ENCODE results near the gene FAM177B. TPM values are rescaled to one million over a fixed set of nuclear protein-coding genes. Genes with fewer than 3 reads are reported as not detected.
"Not testable (repeated sequence)": the region's sequence is repeated elsewhere in the genome, so short reads cannot be mapped to it uniquely, and the experiment has no call there.

The FAM177B gene
- polyA plus RNA-seq, 10 donors = 0.12 to 0.62 (median 0.25) TPM; not detected in 2

DNA sequence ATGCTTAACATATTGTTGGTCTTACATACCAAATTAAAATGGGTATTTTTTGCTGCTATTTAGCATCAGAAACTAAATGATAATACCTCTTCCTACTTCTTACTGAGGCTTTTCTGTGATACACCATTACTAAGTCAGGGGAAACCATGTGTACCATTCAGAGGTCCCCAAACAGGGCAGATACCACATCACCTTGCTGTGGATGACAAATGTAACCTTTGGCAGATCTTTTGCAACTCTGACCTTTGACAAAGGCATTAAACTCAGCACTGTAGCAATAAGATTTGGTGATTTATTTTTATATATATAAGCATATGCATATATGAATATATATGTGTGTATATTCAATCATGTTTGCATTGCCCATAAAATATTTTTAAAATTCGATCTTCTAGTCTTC lies 2.9 kb downstream of the FAM177B start:
- DNase-seq = no peak

DNA sequence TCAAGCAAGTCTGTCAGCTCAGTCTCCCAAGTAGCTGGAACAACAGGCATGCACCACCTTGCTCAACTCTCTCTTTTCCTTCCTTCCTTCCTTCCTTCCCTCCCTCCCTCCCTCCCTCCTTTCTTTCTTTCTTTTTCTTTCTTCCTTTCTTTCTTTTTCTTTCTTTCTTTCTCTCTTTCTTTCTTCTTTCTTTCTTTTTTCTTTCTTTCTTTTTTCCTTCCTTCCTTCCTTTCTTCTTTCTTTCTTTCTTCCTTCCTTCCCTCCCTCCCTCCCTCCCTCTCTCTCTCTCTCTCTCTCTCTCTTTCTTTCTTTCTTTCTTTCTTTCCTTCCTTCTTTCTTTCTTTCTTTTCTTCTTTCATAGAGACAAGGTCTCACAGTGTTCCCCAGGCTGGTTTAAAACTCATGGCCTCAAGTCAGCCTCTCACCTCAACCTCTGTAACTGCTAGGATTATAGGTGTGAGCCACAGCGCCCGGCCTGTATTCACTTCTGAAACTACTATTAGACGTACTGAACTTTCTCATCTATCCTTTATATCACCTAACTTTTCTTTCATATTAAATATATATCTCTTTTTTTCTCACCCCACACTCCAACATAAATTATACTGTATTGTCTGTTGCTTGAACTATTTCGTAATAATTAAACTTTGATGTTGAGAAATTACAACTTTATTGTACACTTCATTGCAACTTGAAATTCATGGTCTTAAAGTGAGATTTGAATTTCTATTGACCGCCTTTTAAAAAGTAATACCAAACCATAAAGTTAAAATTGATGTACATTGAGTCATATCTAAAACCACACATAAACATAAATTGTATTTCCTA lies 4.8 kb downstream of the FAM177B start:
- DNase-seq = not testable (repeated sequence)

DNA sequence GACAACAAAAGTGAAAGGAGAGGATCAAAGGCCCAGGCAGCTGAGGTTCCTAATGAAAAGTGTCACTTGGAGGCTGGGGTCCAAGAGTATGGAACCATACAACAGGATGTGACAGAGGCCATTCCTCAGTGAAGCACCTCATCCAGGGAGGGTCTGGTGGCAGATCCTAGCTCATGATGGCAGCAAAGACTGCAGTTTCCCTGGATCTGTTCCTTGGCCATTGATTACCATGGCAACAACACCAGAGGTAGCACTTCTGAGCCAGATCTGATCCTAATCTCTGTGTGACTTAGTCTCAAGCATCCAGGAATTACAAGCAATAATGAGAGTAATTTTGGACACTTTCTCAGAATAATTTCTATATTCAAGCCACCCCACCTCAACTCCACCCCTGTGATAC lies 12.9 kb downstream of the FAM177B start:
- no peak for DNase-seq

DNA sequence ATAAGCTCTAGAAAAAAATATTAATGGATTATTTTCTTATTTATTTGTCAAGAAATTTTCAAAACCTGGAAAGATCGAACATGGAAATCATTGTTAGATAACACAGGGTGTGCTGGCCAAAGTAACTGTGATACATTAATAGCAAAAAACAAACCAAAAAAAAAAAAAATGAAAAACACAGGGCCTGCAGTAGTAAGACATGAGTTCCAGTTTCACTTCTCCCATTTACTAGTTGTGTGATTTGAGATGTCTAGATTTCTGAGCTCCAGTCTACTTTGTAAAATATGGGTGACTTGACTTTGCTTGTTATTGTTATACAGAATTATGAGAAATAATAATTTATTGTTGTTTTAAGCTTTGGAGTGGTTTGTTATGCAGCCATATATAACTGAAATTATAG lies 13.6 kb downstream of the FAM177B start:
- DNase-seq = no peak

DNA sequence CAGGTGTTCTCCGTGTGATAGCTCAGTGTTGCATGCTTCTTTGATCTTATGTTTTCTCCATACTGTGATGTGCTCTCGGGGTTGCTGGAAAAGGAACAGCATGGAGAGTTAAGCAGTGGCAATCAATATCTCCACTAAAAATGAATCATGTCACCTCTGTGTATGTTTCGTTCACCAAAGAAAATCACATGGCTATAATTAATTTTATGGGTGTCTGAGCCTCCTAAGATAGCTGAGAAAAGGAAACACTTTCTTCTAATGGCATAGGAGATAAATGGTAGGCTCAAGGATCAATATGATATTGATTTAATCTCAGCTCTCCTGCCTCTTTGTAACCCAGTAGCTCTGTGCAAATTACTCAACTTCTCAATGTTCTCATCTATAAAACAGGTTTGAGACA lies 14.3 kb downstream of the FAM177B start:
- DNase-seq = no peak

DNA sequence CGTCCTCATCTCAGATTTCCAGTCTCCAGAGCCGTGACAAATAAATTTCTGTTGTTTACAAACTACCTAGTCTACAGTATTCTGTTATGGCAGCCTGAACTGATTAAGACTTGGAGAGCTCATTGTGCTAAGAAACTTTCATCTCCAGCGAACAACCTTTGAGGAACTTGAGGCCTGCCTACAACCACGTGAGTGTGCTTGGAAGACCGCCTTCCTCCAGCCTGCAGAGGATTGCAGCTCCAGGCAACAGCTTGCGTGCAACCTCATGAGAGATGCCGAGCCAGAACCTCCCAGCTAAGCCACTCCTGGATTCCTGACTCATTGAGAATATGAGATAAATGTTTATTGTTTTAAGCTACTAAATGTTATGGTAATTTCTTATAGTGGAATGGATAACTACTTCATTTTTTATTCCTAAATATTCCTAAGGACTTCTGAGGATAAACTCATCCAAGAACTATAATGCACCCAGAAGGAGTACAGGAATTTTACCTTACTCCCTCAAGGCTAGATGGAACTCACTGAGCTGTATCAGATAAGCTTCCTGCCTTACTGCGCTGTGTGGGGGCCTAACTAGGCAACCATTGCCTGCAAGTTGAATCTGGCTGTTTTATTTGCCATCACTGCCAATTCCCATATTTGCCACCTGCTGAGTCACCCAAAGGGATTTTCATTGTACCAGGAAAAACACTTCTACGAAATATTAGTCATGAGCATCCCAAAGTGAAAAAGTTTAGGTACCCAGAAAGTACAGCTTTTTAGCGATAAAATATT lies 17.6 kb downstream of the FAM177B start:
- DNase-seq = peak; percentile 70 to 85 (median 83)

DNA sequence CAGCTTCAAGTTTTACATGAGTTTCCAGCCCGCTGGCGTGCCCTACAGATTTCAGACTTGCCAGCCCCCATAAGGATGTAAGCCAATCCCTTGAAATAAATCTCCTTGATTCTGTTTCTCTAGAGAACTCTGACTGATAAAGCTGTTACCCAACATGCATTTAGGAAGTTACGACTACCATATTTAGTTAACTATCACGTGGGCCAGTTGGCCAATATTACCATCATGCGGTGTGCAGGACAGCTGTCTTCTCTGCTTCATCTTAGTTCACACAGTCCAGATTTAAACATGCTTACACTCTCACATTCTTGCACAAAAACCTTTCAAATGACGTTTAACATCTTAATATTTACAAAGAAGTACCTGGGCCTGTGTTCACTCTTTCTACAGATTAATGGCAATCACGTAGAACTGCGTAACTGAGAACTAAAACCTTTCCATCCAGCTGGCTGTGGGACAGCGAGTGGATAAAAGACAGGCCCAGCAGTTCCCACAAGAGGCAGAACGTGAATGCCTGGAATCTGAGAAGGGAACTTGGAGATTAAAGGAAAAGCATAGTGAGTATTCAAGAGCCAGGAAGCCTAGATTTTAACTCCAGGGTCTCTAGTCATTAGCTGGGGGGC lies 20.8 kb downstream of the FAM177B start:
- peak; percentile 61 to 80 (median 62) for DNase-seq

DNA sequence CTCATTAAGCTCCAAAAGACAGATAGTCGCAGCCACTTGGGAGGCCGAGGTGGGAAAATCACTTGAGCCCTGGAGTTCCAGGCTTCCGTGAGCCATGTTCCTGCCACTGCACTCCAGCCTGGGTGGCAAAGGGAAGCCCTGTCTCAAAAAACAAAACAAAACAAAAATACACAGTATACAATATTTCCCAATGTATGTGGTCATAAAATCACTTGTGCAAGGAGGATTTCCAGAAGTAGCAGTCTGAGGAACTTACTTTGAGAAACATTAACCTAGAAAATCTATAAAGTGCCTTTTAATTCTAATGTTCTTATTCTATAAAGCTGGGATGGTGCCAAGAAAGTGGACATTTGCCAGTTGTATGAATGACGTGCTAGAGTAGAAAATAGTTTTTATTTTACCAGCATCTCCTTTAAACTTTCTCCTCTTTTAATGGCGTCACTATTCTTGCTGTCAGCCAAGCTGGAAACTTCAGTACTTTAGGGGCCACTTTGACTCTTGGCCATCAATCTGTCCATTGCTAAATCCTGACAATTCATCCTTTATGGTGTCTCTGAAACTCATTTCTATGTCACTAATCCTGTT lies 22.5 kb downstream of the FAM177B start:
- peak in 1 of 3 donors; percentile 44 for DNase-seq

DNA sequence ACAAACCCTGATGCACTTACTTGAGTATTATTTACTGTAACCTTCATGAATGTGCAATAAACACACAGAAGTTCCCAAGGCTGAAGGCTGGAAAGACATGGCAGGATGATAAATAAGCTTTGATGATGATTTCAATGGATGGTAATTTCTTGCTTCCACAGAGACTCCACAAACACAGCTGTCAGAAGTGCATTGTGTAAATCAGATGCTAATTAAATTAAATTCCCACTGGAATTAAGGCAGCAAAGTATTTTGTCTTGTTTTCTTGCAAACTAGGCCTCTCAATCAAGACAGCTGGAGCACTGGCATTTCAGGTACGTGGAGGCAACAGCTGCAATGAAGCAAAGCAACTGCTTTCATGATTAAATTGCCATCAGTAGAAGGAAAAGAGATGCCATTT lies 24.1 kb downstream of the FAM177B start:
- peak in 1 of 3 donors; percentile 21 for DNase-seq

DNA sequence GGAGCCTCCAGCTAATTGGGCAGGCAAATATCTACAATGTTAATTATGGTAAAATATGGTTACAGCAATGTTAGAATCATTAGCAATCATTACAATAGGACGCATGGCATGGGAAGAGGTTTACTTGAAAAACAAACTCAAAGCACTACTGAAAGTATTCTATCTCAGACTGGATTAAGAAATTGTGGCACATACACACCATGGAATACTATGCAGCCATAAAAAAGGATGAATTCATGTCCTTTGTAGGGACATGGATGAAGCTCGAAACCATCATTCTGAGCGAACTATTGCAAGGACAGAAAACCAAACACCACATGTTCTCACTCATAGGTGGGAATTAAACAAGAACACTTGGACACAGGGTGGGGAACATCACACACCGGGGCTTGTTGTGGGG lies 25.2 kb downstream of the FAM177B start:
- DNase-seq = not testable (repeated sequence)

DNA sequence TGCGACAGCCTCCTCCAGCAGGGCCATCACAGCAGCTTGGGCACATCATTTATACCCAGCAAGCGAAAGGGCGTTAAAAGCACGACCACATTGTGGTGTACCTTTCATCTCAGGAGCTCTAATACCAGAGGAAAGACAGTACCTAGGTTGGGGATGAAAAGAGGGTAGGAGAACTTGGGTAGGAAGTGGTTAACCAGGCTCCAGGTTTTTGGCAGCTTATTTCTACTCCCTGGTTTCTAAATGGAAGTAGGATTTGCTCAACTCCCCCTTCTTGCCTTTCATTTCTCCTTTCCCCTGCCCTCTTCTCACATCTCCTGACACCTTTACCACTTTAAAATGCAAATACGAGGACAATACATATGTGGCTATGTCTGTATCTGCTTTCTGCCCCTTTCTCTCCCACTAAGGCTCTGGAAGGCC lies 30.2 kb downstream of the FAM177B start:
- no peak for DNase-seq

DNA sequence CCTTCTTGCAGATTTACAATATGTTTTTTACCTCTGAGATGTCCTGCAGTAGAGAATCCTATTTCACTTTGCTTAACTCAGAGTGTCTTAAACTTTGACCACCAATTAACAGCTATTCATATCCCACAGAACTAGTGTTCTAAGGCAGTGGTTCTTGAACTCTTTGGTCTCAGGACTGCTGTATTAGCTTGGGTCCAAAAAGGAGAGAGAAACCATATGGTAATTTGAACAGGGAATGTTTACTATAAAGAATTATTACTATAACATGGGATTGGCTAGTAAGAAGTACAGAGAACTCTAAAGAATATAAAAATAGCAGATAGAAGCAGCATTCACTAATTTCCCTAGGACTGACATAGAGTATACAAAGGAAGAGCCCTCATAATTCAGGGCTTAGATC lies 31.6 kb downstream of the FAM177B start:
- DNase-seq = no peak

DNA sequence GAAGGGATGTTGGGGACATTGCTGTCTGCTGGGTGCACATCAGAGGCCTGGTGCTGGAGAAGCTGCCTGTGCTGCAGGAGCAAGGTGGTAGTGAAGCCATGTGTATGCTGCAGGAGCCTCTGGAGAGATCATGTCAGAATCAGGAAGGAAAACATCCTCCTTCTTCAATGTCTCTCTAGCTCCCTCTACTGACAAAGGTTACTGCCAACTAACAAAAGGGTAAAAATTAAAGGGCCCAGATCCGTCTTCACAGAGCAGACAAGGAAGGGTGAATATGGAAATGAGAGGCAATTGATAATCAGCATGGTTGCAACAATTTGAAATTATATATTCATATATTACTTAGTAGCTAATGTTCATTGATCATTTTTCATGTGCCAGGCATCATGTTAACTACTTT lies 32.2 kb downstream of the FAM177B start:
- DNase-seq = no peak

DNA sequence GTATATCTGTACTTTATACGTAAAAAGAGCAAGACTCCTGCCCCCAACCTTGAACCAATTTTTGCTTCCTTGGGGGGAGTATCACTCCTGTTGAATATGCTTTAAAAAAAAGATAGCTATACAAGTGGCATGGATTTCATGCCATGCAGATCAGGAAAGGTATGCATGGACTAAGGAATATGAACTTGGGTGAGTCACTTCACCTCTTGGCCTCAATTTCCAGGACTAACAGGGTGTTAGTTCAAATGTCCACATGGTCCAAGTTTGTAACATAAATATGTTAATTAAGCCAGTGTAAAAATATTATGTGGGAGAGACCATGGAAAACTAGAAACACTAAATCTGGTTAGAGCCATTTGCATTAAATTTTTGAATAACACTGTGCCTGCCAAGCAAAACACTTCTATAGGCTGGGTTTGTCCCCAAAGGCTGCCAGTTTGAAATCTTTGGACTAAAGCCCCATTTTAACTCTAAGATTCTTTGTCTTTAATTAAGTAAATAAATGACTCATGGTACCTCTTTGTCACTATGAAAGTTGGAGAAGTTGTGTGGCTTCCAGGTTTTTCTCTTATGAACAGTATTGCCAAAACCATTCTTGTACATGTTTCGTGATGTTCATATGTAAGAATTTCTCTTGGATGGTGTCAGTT lies 33.1 kb downstream of the FAM177B start:
- no peak for DNase-seq

DNA sequence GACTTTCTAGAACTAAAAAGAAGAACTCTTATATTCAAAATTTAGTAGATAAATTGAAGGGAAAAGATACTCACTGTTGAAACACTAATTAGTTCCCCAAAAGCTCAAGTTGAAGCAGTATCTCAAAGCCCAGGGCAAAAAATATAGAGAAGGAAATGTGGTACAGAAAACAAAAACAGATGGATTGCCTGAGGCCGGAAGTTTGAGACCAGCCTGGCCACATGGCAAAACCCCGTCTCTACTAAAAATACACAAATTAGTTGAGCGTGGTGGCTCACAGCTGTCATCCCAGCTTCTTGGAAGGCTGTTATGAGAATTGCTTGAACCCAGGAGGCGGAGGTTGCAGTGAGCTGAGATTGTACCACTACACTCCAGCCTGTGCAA lies 36.0 kb downstream of the FAM177B start:
- DNase-seq = peak in 2 of 3 donors; percentile 20 to 45

DNA sequence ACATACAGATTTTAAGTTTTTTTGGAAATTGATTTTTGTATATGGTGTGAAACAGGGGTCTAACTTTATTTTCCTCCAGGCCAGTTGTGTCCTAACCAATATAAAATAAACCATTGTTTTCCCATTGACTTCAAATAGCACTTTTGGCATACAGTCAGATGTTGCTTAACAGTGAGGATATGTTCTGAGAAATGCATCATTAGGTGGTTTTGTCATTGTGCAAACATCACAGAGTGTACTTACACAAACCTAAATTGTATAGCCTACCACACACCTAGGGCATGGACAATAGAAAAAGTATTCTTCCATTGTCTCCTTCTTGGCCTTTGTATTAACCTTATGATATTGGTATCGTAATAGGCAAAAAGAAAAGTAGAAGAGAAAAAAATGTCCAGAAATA lies 40.5 kb downstream of the FAM177B start:
- DNase-seq = no peak

DNA sequence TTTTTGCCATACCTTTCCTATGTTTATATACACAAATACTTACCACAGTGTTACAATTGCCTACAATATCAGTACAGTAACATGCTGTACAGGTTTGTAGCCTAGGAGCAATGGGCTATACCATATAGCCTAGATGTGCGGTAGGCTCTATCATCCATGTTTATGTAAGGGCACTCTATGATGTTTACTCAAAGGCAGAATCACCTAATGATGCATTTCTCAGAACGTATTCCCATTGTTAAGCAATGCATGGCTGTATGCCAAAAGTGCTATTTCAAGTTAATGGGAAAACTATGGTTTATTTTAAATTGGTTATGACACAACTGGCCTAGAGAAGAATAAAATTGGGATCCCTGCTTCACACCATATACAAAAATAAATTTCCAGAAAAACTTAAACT lies 41.0 kb downstream of the FAM177B start:
- DNase-seq = no peak

DNA sequence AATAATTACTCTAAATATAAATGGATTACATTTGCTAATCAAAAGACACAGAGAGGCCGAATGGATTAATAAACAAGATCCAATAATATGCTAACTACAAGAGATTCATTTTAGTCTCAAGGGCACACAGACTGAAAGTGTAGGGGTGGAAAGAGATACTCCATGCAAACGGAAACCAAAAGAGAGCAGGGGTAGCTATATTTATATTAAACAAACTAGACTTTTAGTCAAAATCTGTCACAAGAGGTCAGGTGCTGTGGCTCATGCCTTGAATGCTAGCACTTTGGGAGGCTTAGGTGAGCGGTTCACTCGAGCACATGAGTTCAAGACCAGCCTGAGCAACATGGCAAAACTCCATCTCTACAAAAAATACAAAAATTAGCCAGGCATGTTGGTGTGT lies 44.2 kb downstream of the FAM177B start:
- no peak for DNase-seq

DNA sequence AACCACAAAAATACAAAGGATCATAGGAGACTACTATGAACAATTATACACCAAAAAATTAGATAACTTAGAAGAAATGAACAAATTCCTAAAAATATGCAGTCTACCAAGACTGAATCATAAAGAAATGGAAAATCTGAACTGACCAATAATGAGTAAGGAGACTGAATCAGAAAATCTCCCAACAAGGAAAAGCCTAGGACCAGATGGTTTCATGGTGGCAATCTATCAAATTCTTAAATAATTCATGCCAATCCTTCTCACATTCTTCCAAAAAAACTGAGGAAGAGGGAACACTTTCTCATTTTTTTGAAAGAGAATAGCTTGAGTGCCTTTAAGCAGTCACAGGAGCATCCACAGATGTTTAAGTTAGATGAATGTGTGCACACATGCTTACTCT lies 46.0 kb downstream of the FAM177B start:
- no peak for DNase-seq

DNA sequence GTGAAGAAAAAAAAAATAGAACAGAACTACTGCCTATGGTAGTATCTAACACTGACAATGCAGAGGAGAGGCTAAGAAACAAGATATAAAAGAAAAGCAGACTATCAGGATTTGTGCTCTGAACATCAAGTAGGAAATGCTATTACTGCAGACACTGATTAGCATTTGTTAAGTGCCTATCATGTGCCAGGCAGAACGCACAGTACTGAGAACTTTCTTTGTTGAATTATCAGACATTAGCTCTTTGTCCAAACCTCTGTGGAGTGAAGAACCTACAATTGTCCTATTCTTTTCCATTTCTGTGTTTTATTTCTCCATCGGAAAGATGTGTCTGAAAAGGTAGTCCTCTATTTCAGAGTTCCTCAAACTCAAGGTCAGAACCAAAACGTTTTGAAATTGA lies 47.4 kb downstream of the FAM177B start:
- no peak for DNase-seq

DNA sequence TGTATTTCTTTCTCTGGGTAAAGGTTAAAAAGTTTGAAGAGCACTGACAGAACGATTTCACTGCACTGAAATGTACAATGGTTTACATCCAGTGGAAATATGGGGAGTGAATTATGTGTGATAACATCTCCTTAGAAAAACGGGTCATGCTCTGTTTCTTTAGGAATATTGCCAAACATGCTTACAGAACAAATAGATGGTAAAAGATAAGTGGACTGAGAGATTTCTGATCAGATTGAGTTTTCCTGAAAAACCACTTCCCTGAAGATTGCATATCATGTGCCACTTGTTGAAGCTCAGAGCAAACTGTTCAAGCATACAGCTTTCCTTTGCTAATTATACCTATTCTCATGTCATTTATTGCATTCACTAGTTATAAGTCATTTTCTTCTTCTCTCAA lies 47.9 kb downstream of the FAM177B start:
- DNase-seq = peak in 1 of 3 donors; percentile 38

DNA sequence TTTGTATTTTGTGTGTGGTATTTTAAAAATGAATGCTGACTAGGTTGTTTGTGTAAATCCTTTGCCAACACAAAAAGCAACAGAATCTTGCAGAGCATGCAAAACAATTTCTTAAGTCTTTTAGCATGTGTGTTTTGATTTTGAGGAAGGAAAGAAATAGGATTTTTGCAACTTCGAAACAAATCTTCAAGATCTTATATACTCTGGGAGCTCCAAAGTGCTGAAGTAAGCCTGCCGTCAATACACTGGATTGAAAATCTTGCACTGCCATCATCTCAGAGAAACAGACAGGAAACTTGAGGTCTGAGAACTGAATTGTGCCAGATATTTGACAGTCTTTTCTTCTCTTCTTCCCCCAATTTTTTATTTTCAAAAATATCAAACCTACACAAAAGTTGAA lies 48.5 kb downstream of the FAM177B start:
- DNase-seq = peak in 2 of 3 donors; percentile 18 to 52

Data from muscle of back (tissue), 11 donors.